Aorta (tissue), 5 donors: ENCODE results near the gene RASSF6. TPM values are rescaled to one million over a fixed set of nuclear protein-coding genes. Genes with fewer than 3 reads are reported as not detected.
A peak's percentile ranks its signal among the peaks of the same experiment; 100 is the strongest.
"Not testable (repeated sequence)": the region's sequence is repeated elsewhere in the genome, so short reads cannot be mapped to it uniquely, and the experiment has no call there.

ENCODE experiments used
- ATAC-seq: fragments of 200-7000 bp; cut with Tn5 transposase; one replicate; pipeline ENCODE4 v1.9.1; 2022; ENCODE audit warnings: moderate library complexity; ENCODE audit not compliant: low FRiP score
- DNase-seq, 2 donors: peaks; one replicate each; pipeline ENCODE4 v3.0.0-alpha.2; 2020
- H3K27ac ChIP-seq, 2 donors: one replicate each; pipeline ENCODE4 v1.5.1; 2013; ENCODE audit warnings: low read length in 2 of 2, mild to moderate bottlenecking in 2 of 2, moderate library complexity in 2 of 2, control low read depth in 1 of 2, inconsistent platforms in 1 of 2, low read depth in 1 of 2
- H3K27me3 ChIP-seq, 2 donors: one replicate each; pipeline ENCODE4 v1.6.1; 2013; ENCODE audit warnings: control low read depth in 1 of 2, low read length in 1 of 2, mild to moderate bottlenecking in 1 of 2, moderate library complexity in 1 of 2; ENCODE audit not compliant: insufficient read depth in 2 of 2, control insufficient read depth in 1 of 2
- H3K36me3 ChIP-seq, 2 donors: one replicate each; pipeline ENCODE4 v1.6.1; 2013; ENCODE audit warnings: control low read depth in 1 of 2, low read length in 1 of 2, mild to moderate bottlenecking in 1 of 2; ENCODE audit not compliant: insufficient read depth in 2 of 2, control insufficient read depth in 1 of 2
- H3K4me1 ChIP-seq, 2 donors: one replicate each; pipeline ENCODE4 v1.6.1; 2013; ENCODE audit warnings: low read length in 2 of 2, control low read depth in 1 of 2, mild to moderate bottlenecking in 1 of 2, moderate library complexity in 1 of 2; ENCODE audit not compliant: insufficient read depth in 2 of 2, control insufficient read depth in 1 of 2
- H3K4me3 ChIP-seq, 2 donors: one replicate each; pipeline ENCODE4 v1.5.1; 2013; ENCODE audit warnings: low read length in 2 of 2, control low read depth in 1 of 2, mild to moderate bottlenecking in 1 of 2
- H3K9me3 ChIP-seq: one replicate; pipeline ENCODE4 v1.6.1; 2013; ENCODE audit warnings: mild to moderate bottlenecking, low read length; ENCODE audit not compliant: control insufficient read depth
- WGBS, 2 donors: extraction: QIAGEN DNeasy Blood & Tissue Kit; methylation state at CpG; one replicate each; pipeline ENCODE4 v1.1.7; 2013; 5-methylcytosine and 5-hydroxymethylcytosine counted together
- intact Hi-C, 2 donors: fragments of 100-400 bp; cut with DNase I; formaldehyde crosslinking; loops; one replicate each; pipeline versions ENCODE4 v1.14.2 to v1.15.0; 2022
- long read RNA-seq, 2 donors: library from polyadenylated mRNA; unstranded; transcript quantifications; one replicate each; pipeline ENCODE4 v2.0.0, GENCODE V29; 2020 to 2021
- polyA plus RNA-seq, 2 donors: library from polyadenylated mRNA; stranded (reverse); fragments of 200-250 nt; gene quantifications; one replicate each; pipeline ENCODE4 v1.2.3, GENCODE V29; 2013
- total RNA-seq, 2 donors: library from RNA; stranded (reverse); fragmentation: NEBNext Ultra II Directional; extraction: Animal tissue kit (Norgen Biotek cat#: 25700); gene quantifications; one replicate each; pipeline ENCODE4 v1.2.1, GENCODE V29; 2021
- donor health status: healthy with polysubstance abuse.
- donor health status: Bipolar disorder and iron deficiency.
- donor health status: DM: no; HTN: no; CAD: no.
- donor health status: DM: no; HTN: no; CAD: no.
- donor health status: DM: yes; HTN: yes; CAD: no.

Gene RASSF6
- total RNA-seq (not detected), polyA plus RNA-seq (1 to 10 TPM in 1 of 2 donors, not detected in 1; 3.0 TPM)
- long read RNA-seq, donor 1, result 0 reads
- long read RNA-seq, donor 2, result 0 reads

GRCh38 chr4:73620115-73620792 lies at the start of gene RASSF6:
TSS of gene RASSF6 (minus strand) at chr4:73620436. CDS start at chr4:73611795, 8,641 bp downstream.
- 8 to 10% methylated on average over 24 of the region's 24 CpGs for WGBS, 2 donors
- ATAC-seq (peak; percentile 52), DNase-seq (peak in 1 of 2 donors; percentile 72)
- Histone ChIP-seq H3K36me3 (no peaks in the 10 kb centered on the region), H3K27ac (no peak within 1 kb of the TSS), H3K4me1 (no peaks in the 10 kb centered on the region), H3K4me3 (no peak within 1 kb of the TSS), H3K9me3 (peaks cover 2% of the 10 kb centered on the region), H3K27me3 (peaks cover 0 to 2% of the 10 kb centered on the region in 2 donors)
- intact Hi-C loops, result loop anchor here in 1 of 2 donors (10.0 kb wide), 1 partner anchor 285 kb away; no protein-coding TSS in a partner anchor

GRCh38 chr4:73669410-73670183 lies 49.4 kb upstream of the RASSF6 start:
- ATAC-seq (no peak), DNase-seq (no peak)
- Histone ChIP-seq H3K36me3 (no peaks in the 10 kb centered on the region), H3K4me3 (peak overlapping the region; percentile 24 to 61), H3K27me3 (no peaks in the 10 kb centered on the region), H3K9me3 (no peaks in the 10 kb centered on the region), H3K4me1 (peaks cover 4 to 6% of the 10 kb centered on the region in 2 donors), H3K27ac (no peak overlapping the region)
- intact Hi-C loops, result loop anchor here in 1 of 2 donors (10.0 kb wide), 2 partner anchors 65 to 255 kb away; no protein-coding TSS in a partner anchor
- WGBS, 2 donors, result 35 to 36% methylated on average over 15 of the region's 15 CpGs

- peak; percentile 66 for ATAC-seq
- intact Hi-C loops, result loop anchor here in 1 of 2 donors (10.0 kb wide), 2 partner anchors 66 to 256 kb away; no protein-coding TSS in a partner anchor
- DNase-seq, result no peak
These were observed 48.6 kb upstream of the RASSF6 start for GRCh38 chr4:73668782-73669201.

GRCh38 chr4:73665924-73666323 lies 45.7 kb upstream of the RASSF6 start:
- not testable (repeated sequence) for H3K27me3 ChIP-seq, H3K27ac ChIP-seq, H3K9me3 ChIP-seq, H3K36me3 ChIP-seq, DNase-seq, ATAC-seq, H3K4me3 ChIP-seq, H3K4me1 ChIP-seq
- intact Hi-C loops, result loop anchor here in 1 of 2 donors (10.0 kb wide), 2 partner anchors 69 to 259 kb away; no protein-coding TSS in a partner anchor
- WGBS, 2 donors, result 91 to 98% methylated on average over 7 of the region's 7 CpGs

More at GRCh38 chr4:73668782-73669201, 48.6 kb upstream of the RASSF6 start:
- 7 to 9% methylated on average over 8 of the region's 8 CpGs for WGBS, 2 donors
- Histone ChIP-seq H3K4me1 (peaks cover 4 to 6% of the 10 kb centered on the region in 2 donors), H3K4me3 (peak overlapping the region; percentile 24 to 61), H3K36me3 (no peaks in the 10 kb centered on the region), H3K27ac (no peak overlapping the region), H3K27me3 (no peaks in the 10 kb centered on the region), H3K9me3 (no peaks in the 10 kb centered on the region)

- DNase-seq (no peak), ATAC-seq (no peak)
- Histone ChIP-seq H3K9me3 (no peaks in the 10 kb centered on the region), H3K27ac (no peak overlapping the region), H3K4me3 (no peak overlapping the region), H3K36me3 (no peaks in the 10 kb centered on the region), H3K27me3 (no peaks in the 10 kb centered on the region), H3K4me1 (peaks cover under 1 to 4% of the 10 kb centered on the region in 2 donors)
- 63 to 66% methylated on average over 1 of the region's 1 CpG for WGBS, 2 donors
- intact Hi-C loops, result loop anchor here (5.0 to 10.0 kb wide), 4 partner anchors 70 to 468 kb away; no protein-coding TSS in a partner anchor
These were observed 44.2 kb upstream of the RASSF6 start for GRCh38 chr4:73664470-73664869.

GRCh38 chr4:73663576-73663975 lies 43.3 kb upstream of the RASSF6 start:
- Histone ChIP-seq H3K27me3 (no peaks in the 10 kb centered on the region), H3K4me3 (no peak overlapping the region), H3K9me3 (no peaks in the 10 kb centered on the region), H3K36me3 (no peaks in the 10 kb centered on the region), H3K4me1 (peaks cover 0 to under 1% of the 10 kb centered on the region in 2 donors), H3K27ac (no peak overlapping the region)
- intact Hi-C loops, result loop anchor here (5.0 to 10.0 kb wide), 4 partner anchors 71 to 469 kb away; no protein-coding TSS in a partner anchor
- DNase-seq (no peak), ATAC-seq (no peak)

- Histone ChIP-seq H3K27ac (no peak overlapping the region), H3K9me3 (no peaks in the 10 kb centered on the region), H3K4me3 (no peak overlapping the region), H3K27me3 (no peaks in the 10 kb centered on the region), H3K4me1 (no peaks in the 10 kb centered on the region), H3K36me3 (no peaks in the 10 kb centered on the region)
- WGBS, 2 donors, result 35 to 39% methylated on average over 6 of the region's 6 CpGs
- intact Hi-C loops, result loop anchor here (1.0 to 10.0 kb wide), 5 partner anchors 72 to 471 kb away; no protein-coding TSS in a partner anchor
- no peak for ATAC-seq
- no peak for DNase-seq
These were observed 42.7 kb upstream of the RASSF6 start for GRCh38 chr4:73662709-73663546.

- no peak overlapping the region for H3K27ac ChIP-seq
- ATAC-seq, result no peak
- intact Hi-C loops, result loop anchor here (1.0 to 10.0 kb wide), 5 partner anchors 73 to 473 kb away; no protein-coding TSS in a partner anchor
These were observed 41.4 kb upstream of the RASSF6 start for GRCh38 chr4:73661646-73662119.

More at GRCh38 chr4:73661646-73662119, 41.4 kb upstream of the RASSF6 start:
- Histone ChIP-seq H3K4me1 (no peaks in the 10 kb centered on the region), H3K9me3 (no peaks in the 10 kb centered on the region), H3K36me3 (no peaks in the 10 kb centered on the region), H3K4me3 (no peak overlapping the region), H3K27me3 (no peaks in the 10 kb centered on the region)
- WGBS, 2 donors, result 56 to 59% methylated on average over 2 of the region's 2 CpGs
- no peak for DNase-seq
